Smooth muscle cell of the brain vasculature (primary cell): ENCODE measurements around the gene FAM174B.

Experiments used
- DNase-seq: peaks from one replicate; pipeline ENCODE4 v3.0.0-alpha.2; 2012; ENCODE audit warnings: low read depth, low spot score

Gene FAM174B

GRCh38 chr15:92601592-92602266, 53.8 kb downstream of the FAM174B start:
- DNase-seq, result no peak

- DNase-seq, result no peak
These were observed 54.7 kb downstream of the FAM174B start for GRCh38 chr15:92600856-92601255.

- no peak for DNase-seq
These were observed 56.1 kb downstream of the FAM174B start for GRCh38 chr15:92599394-92599970.

- no peak for DNase-seq
These were observed 58.0 kb downstream of the FAM174B start for GRCh38 chr15:92597548-92597947.

- DNase-seq, result no peak
These were observed 59.0 kb downstream of the FAM174B start for GRCh38 chr15:92596623-92597022.

GRCh38 chr15:92595506-92596381, 59.8 kb downstream of the FAM174B start:
- DNase-seq, result no peak

GRCh38 chr15:92591275-92591674, 64.3 kb downstream of the FAM174B start:
- no peak for DNase-seq

GRCh38 chr15:92586966-92587365, 68.6 kb downstream of the FAM174B start:
- no peak for DNase-seq

GRCh38 chr15:92586383-92586942, 69.1 kb downstream of the FAM174B start:
- peak; percentile 52 for DNase-seq

GRCh38 chr15:92584105-92584504, 71.5 kb downstream of the FAM174B start:
- DNase-seq, result no peak

GRCh38 chr15:92583096-92584034, 72.2 kb downstream of the FAM174B start:
- DNase-seq, result no peak

- DNase-seq, result no peak
These were observed 73.4 kb downstream of the FAM174B start for GRCh38 chr15:92582206-92582605.

GRCh38 chr15:92580933-92581445, 74.6 kb downstream of the FAM174B start:
- DNase-seq, result no peak

GRCh38 chr15:92580521-92580920, 75.1 kb downstream of the FAM174B start:
- no peak for DNase-seq

- no peak for DNase-seq
These were observed 75.6 kb downstream of the FAM174B start for GRCh38 chr15:92579931-92580470.

- DNase-seq, result no peak
These were observed 76.1 kb downstream of the FAM174B start for GRCh38 chr15:92579486-92579885.

GRCh38 chr15:92578096-92578835, 77.3 kb downstream of the FAM174B start:
- no peak for DNase-seq

GRCh38 chr15:92576597-92577200, 78.9 kb downstream of the FAM174B start:
- DNase-seq, result no peak

GRCh38 chr15:92574566-92574965, 81.0 kb downstream of the FAM174B start:
- no peak for DNase-seq
